Heart right ventricle (tissue), 16 donors: ENCODE results near the gene CAMK2N1. TPM values are rescaled to one million over a fixed set of nuclear protein-coding genes. Genes with fewer than 3 reads are reported as not detected.
A peak's percentile ranks its signal among the peaks of the same experiment; 100 is the strongest.

Experiments
- ATAC-seq, 8 donors: fragments of 200-7000 bp; cut with Tn5 transposase; one replicate each; pipeline ENCODE4 v1.9.1; 2020; ENCODE audit warnings: mild to moderate bottlenecking in 8 of 8, moderate library complexity in 8 of 8, moderate number of reproducible peaks in 1 of 8
- DNase-seq, 2 donors: peaks; one replicate each; pipeline ENCODE4 v3.0.0-alpha.2; 2020
- H3K27ac ChIP-seq, 10 donors: fragments of 200-600 bp; sonication (generic) in 2 of 10; one replicate each; pipeline versions ENCODE4 v1.5.0 to v1.8.0; 2020 to 2022; ENCODE audit warnings: mild to moderate bottlenecking in 3 of 10
- H3K27me3 ChIP-seq, 7 donors: fragments of 200-600 bp; one replicate each; pipeline ENCODE4 v1.8.0; 2021 to 2022; ENCODE audit warnings: mild to moderate bottlenecking in 2 of 7
- H3K36me3 ChIP-seq, 9 donors: fragments of 200-600 bp; sonication (generic) in 1 of 9; one replicate each; pipeline versions ENCODE4 v1.5.0 to v1.8.0; 2020 to 2022; ENCODE audit warnings: mild to moderate bottlenecking in 2 of 9
- H3K4me1 ChIP-seq, 9 donors: fragments of 200-600 bp; sonication (generic) in 1 of 9; one replicate each; pipeline versions ENCODE4 v1.5.0 to v1.8.0; 2020 to 2022; ENCODE audit warnings: mild to moderate bottlenecking in 4 of 9
- H3K4me3 ChIP-seq, 10 donors: fragments of 200-600 bp; sonication (generic) in 2 of 10; one replicate each; pipeline versions ENCODE4 v1.5.0 to v1.8.0; 2020 to 2022; ENCODE audit warnings: mild to moderate bottlenecking in 7 of 10, moderate library complexity in 2 of 10
- H3K9me3 ChIP-seq, 11 donors: fragments of 200-600 bp in 10 of 11; sonication (generic) in 2 of 11; one replicate each; pipeline versions ENCODE4 v1.5.0 to v1.8.0; 2013 to 2022; ENCODE audit warnings: mild to moderate bottlenecking in 2 of 11, control low read depth in 1 of 11, moderate library complexity in 1 of 11
- WGBS, 2 donors: extraction: QIAGEN DNeasy Blood & Tissue Kit; methylation state at CpG; one replicate each; pipeline ENCODE4 v1.1.7; 2013; ENCODE audit warnings: inconsistent platforms in 1 of 2; 5-methylcytosine and 5-hydroxymethylcytosine counted together
- intact Hi-C, 10 donors: fragments of 100-400 bp; cut with DNase I; formaldehyde crosslinking; loops; one replicate each; pipeline versions ENCODE4 v1.11.1 to v1.14.2; 2022
- polyA plus RNA-seq, 2 donors: library from polyadenylated mRNA; stranded (reverse); fragments of 200-250 nt; gene quantifications; one replicate each; pipeline ENCODE4 v1.2.3, GENCODE V29; 2013
- total RNA-seq, 10 donors: library from RNA; stranded (reverse); fragmentation: NEBNext Ultra II Directional in 3 of 10; extraction: Animal tissue kit (Norgen Biotek cat#: 25700) in 3 of 10; gene quantifications; one replicate each; pipeline versions ENCODE4 v1.2.1 to v1.2.4, GENCODE V29; 2021 to 2023
- TF ChIP-seq, protein P1 (sequence below), 9 donors: fragments of 200-600 bp; sonication (generic) in 2 of 9; IDR thresholded peaks; one replicate each; pipeline versions ENCODE4 v1.5.0 to v1.8.0; 2021 to 2022; ENCODE audit warnings: antibody characterized with exemption in 9 of 9, mild to moderate bottlenecking in 5 of 9, moderate library complexity in 1 of 9
- donor health status: Arrhythmogenic right ventricular cardiomyopathy.
- donor health status: ischemic (EF 13 %, LVEDD 7.1; RV severe dilation, severe dysfunction).
- donor health status: healthy with polysubstance abuse.
- donor health status: DM: no; HTN: yes; CAD: no.
- donor health status: DM: no; HTN: no; CAD: no.
- donor health status: ischemic (EF 25% LVEDD 6.9; RV normal size, moderate dysfunction).
- donor health status: ischemic (EF 25% LVEDD 5.7; RV mildly dilated, moderate dysfunction).
- donor health status: healthy.
- donor health status: DM: yes; HTN: yes; CAD: no.
- donor health status: Ischemic cardiomyopathy.
- donor health status: ischemic (EF 35%, LVEDD 5.7; RV mildly dilated, moderate dysfunction).
- donor health status: nonischemic (EF 11% LVEDD 7.7; RV severe dilation, severe dysfunction).
- donor health status: DM: yes; HTN: yes; CAD: no.
- donor health status: PGD.
- donor health status: ischemic (EF 29% LVEDD 5.4; RV normal size, mild dysfunction).
- donor health status: nonischemic (EF 23%, LVEDD 6.1; RV moderate dilation, normal function).

CAMK2N1 gene
- total and polyA plus RNA-seq, 12 donors = 4.0 to 12.9 (median 8.5) TPM

DNA sequence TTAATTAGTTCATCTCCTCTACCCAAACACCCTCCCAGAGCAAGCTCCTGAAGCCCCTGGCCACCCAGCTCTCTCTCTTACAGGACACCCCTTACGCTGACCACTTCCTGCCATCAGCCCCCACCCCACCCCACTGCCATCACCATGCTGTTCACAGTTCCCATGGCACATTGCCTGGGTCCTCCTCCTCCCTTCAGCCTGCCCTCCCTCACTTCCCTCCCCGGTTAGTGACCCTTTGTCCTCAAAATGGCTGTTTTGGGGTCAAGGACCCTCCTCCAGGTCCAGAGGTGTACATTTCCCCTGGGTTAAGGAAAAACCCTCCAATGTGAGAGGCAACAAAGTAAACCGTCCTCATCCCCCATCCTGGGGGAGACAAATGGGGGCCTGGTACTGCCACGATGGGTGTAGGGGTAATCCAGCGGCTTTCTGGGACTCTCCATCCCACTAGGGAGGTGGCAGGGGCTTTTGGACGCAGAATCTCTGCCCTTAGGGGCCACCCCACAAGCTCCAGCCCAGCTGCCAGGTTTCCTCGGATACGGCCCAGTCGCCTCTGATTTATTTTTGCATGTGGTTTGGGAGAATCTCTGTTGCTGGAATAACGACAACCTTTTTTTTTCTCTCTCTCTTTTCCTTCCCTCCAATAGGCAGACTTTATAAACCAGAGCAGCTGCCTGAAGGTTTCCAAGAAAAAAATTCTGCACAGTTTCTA lies 8.5 kb downstream of the CAMK2N1 start:
- H3K4me3 ChIP-seq = no peak overlapping the region
- 50 to 58% methylated on average over 10 of the region's 10 CpGs for WGBS, 2 donors
- intact Hi-C loops = no loop called here
- ATAC-seq (peak in 5 of 8 donors; percentile 18 to 58 (median 40)), DNase-seq (no peak)
- TF ChIP-seq, protein P1, sequence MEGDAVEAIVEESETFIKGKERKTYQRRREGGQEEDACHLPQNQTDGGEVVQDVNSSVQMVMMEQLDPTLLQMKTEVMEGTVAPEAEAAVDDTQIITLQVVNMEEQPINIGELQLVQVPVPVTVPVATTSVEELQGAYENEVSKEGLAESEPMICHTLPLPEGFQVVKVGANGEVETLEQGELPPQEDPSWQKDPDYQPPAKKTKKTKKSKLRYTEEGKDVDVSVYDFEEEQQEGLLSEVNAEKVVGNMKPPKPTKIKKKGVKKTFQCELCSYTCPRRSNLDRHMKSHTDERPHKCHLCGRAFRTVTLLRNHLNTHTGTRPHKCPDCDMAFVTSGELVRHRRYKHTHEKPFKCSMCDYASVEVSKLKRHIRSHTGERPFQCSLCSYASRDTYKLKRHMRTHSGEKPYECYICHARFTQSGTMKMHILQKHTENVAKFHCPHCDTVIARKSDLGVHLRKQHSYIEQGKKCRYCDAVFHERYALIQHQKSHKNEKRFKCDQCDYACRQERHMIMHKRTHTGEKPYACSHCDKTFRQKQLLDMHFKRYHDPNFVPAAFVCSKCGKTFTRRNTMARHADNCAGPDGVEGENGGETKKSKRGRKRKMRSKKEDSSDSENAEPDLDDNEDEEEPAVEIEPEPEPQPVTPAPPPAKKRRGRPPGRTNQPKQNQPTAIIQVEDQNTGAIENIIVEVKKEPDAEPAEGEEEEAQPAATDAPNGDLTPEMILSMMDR (IDR thresholded peaks at IDR 0.05) = no peak
- peaks cover 8 to 33% (median 21%) of the 10 kb centered on the region in 9 donors for H3K4me1 ChIP-seq
- H3K27me3 ChIP-seq = peaks cover 11 to 93% (median 81%) of the 10 kb centered on the region in 7 donors
- H3K9me3 ChIP-seq = no peaks in the 10 kb centered on the region
- no peaks in the 10 kb centered on the region for H3K36me3 ChIP-seq
- H3K27ac ChIP-seq = peak overlapping the region in 1 of 10 donors; percentile 19

GRCh38 chr1:20476265-20477038 lies 9.6 kb downstream of the CAMK2N1 start:
- Histone ChIP-seq H3K4me3 (no peak overlapping the region), H3K27me3 (peaks cover 11 to 87% (median 74%) of the 10 kb centered on the region in 7 donors), H3K27ac (peak overlapping the region in 2 of 10 donors; percentile 21 to 34), H3K36me3 (no peaks in the 10 kb centered on the region), H3K9me3 (no peaks in the 10 kb centered on the region), H3K4me1 (peaks cover 8 to 33% (median 21%) of the 10 kb centered on the region in 9 donors)
- TF ChIP-seq, protein P1 (IDR thresholded peaks at IDR 0.05) = no peak
- 8 to 9% methylated on average over 33 of the region's 33 CpGs for WGBS, 2 donors
- intact Hi-C loops = no loop called here
- ATAC-seq (peak; percentile 30 to 69 (median 56)), DNase-seq (peak; percentile 36 to 64)

- 59 to 64% methylated on average over 7 of the region's 7 CpGs for whole genome bisulfite sequencing, 2 donors
Observed at GRCh38 chr1:20474996-20475395, 11.0 kb downstream of the CAMK2N1 start.

More at GRCh38 chr1:20474996-20475395, 11.0 kb downstream of the CAMK2N1 start:
- Histone ChIP-seq H3K4me1 (peaks cover 8 to 33% (median 21%) of the 10 kb centered on the region in 9 donors), H3K4me3 (no peak overlapping the region), H3K36me3 (no peaks in the 10 kb centered on the region), H3K27me3 (peaks cover 11 to 75% (median 61%) of the 10 kb centered on the region in 7 donors), H3K9me3 (no peaks in the 10 kb centered on the region), H3K27ac (no peak overlapping the region)
- intact Hi-C loops = loop anchor here in 1 of 10 donors (5.0 kb wide), 1 partner anchor 43 kb away; no protein-coding TSS in a partner anchor
- ATAC-seq (no peak), DNase-seq (no peak)
- TF ChIP-seq, protein P1 (IDR thresholded peaks at IDR 0.05) = no peak
